ENCODE measurements around the gene UCK1. TPM values are rescaled to one million over a fixed set of nuclear protein-coding genes. Genes with fewer than 3 reads are reported as not detected.
"Not testable (repeated sequence)": the region's sequence is repeated elsewhere in the genome, so short reads cannot be mapped to it uniquely, and the experiment has no call there.

The UCK1 gene
- total RNA-seq, 3 donors from 2014 or later, result 21.1 to 23.3 (median 22.9) TPM

DNA sequence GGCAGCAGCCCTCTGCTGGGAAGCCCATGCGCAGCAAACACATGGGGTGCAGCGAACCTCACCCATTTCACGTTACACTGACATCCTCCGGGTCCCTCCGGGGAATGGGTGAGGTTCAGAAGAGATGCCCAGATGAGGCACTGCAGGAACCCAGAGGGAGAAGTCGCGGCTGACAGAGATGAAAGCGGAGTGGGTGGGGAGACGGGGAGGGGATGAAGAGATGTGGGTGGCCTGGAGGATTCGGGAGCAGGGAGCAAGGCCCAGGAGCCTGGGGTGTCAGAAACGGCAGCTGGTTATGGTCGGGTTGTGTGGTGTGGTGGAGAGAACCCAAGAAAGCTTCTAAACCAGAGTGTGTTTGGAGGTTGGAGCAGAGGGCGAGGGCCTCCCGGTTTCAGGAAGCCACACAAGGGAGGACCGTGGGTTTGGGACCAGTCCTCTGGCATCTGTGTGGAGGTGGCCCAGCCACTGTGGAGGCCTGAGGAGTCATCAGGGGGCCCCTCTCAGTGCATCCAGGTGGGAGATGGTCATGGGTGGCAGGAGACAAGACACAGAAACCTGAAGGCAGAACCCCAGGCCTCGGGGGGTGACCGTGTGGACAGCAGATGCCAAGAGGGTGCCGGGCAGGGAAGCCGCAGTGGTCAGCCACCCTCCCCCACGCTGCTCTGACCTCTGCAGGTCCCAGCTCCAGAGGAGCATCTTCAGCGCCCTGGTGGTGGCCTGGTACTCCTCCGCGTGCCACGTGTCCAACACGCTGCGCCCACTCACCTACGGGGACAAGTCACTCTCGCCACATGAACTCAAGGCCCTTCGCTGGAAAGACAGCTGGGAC lies 8.6 kb downstream of the UCK1 start:
- no peaks in the 10 kb centered on the region for H3K27me3 Mint-ChIP-seq (ENCODE audit: low read depth)

GRCh38 chr9:131521822-131522221 lies 9.2 kb downstream of the UCK1 start:
- ATAC-seq, result no peak
- Mint-ChIP-seq H3K36me3 (ENCODE audit: insufficient read depth) (peaks cover 36% of the 10 kb centered on the region), H3K4me1 (ENCODE audit: low read depth) (no peaks in the 10 kb centered on the region), H3K9me3 (no peaks in the 10 kb centered on the region), H3K4me3 (no peak overlapping the region), H3K27me3 (ENCODE audit: low read depth) (no peaks in the 10 kb centered on the region)
- no peak for DNase-seq

More for the DNA sequence above, 8.6 kb downstream of the UCK1 start:
- Mint-ChIP-seq H3K4me3 (no peak overlapping the region), H3K36me3 (ENCODE audit: insufficient read depth) (peaks cover 33% of the 10 kb centered on the region), H3K4me1 (ENCODE audit: low read depth) (no peaks in the 10 kb centered on the region), H3K9me3 (no peaks in the 10 kb centered on the region)
- ATAC-seq, result no peak
- DNase-seq, result no peak

DNA sequence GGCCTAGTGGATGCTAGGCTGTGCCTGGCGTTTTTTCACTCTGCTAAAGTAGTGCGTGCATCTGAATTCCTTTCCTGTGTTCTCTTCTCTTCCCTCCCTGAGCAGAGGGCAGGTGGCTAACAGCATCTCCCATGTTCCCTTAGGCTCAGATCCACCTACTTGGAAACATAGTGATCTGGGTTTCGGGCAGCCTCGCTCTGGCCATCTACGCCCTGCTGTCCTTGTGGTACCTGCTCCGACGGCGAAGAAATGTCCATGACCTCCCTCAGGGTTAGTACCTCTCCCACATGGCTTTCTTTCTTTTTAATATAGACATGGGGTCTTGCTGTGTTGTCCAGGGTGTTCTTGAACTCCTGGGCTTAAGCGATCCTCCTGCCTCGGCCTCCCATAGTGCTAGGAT lies 9.9 kb downstream of the UCK1 start:
- ATAC-seq, result no peak
- DNase-seq, result no peak
- H3K27me3 Mint-ChIP-seq (ENCODE audit: low read depth), result no peaks in the 10 kb centered on the region
- peaks cover 30% of the 10 kb centered on the region for H3K36me3 Mint-ChIP-seq (ENCODE audit: insufficient read depth)
- no peak overlapping the region for H3K4me3 Mint-ChIP-seq
- H3K4me1 Mint-ChIP-seq (ENCODE audit: low read depth), result no peaks in the 10 kb centered on the region
- H3K9me3 Mint-ChIP-seq, result no peaks in the 10 kb centered on the region

DNA sequence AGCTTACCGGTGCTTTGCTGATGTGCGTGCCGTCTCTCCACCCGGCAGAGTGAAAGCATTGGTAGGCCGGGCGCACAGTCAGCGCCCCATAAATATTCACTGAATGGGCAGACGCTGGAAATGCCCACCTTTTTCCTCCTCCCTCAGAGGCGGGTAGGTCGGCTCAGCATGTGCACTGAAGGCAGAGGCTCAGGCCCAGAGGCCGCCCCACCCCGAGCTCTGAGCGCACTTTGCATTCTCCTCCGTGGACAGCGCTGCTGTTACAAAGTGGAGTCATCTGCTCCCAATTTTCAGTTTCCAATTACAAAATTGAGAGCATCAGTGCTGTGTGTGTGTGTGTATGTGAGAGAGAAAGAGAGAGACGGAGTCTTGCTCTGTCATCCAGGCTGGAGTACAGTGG lies 10.6 kb downstream of the UCK1 start:
- no peaks in the 10 kb centered on the region for H3K4me1 Mint-ChIP-seq (ENCODE audit: low read depth)
- ATAC-seq, result no peak
- no peaks in the 10 kb centered on the region for H3K9me3 Mint-ChIP-seq
- no peak overlapping the region for H3K4me3 Mint-ChIP-seq
- H3K36me3 Mint-ChIP-seq (ENCODE audit: insufficient read depth), result peaks cover 25% of the 10 kb centered on the region
- no peak for DNase-seq
- H3K27me3 Mint-ChIP-seq (ENCODE audit: low read depth), result no peaks in the 10 kb centered on the region

GRCh38 chr9:131518553-131518952 lies 12.5 kb downstream of the UCK1 start:
- Mint-ChIP-seq H3K4me1 (ENCODE audit: low read depth) (no peaks in the 10 kb centered on the region), H3K9me3 (no peaks in the 10 kb centered on the region), H3K27me3 (ENCODE audit: low read depth) (no peaks in the 10 kb centered on the region), H3K4me3 (no peak overlapping the region), H3K36me3 (ENCODE audit: insufficient read depth) (peaks cover 21% of the 10 kb centered on the region)
- ATAC-seq, result no peak
- DNase-seq, result no peak

GRCh38 chr9:131517761-131518190 lies 13.3 kb downstream of the UCK1 start:
- H3K36me3 Mint-ChIP-seq (ENCODE audit: insufficient read depth), result peaks cover 21% of the 10 kb centered on the region
- H3K4me1 Mint-ChIP-seq (ENCODE audit: low read depth), result no peaks in the 10 kb centered on the region
- H3K4me3 Mint-ChIP-seq, result no peak overlapping the region
- no peaks in the 10 kb centered on the region for H3K27me3 Mint-ChIP-seq (ENCODE audit: low read depth)
- ATAC-seq (no peak), DNase-seq (no peak)
- H3K9me3 Mint-ChIP-seq, result no peaks in the 10 kb centered on the region

GRCh38 chr9:131516930-131517329 lies 14.1 kb downstream of the UCK1 start:
- Mint-ChIP-seq H3K4me3 (no peak overlapping the region), H3K27me3 (ENCODE audit: low read depth) (no peaks in the 10 kb centered on the region), H3K9me3 (no peaks in the 10 kb centered on the region), H3K36me3 (ENCODE audit: insufficient read depth) (peaks cover 21% of the 10 kb centered on the region), H3K4me1 (ENCODE audit: low read depth) (no peaks in the 10 kb centered on the region)
- no peak for DNase-seq
- ATAC-seq, result no peak

DNA sequence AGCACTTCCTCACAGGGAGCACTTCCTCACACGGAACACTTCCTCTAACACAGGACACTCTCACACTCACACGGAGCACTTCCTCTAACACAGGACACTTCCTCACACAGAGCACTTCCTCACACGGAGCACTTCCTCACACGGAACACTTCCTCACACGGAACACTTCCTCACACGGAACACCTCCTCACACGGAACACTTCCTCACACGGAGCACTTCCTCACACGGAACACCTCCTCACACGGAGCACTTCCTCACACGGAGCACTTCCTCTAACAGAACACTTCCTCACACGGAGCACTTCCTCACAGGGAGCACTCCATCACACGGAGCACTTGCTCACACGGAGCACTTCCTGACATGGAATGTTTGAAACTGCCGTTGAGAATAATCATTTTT lies 15.0 kb downstream of the UCK1 start:
- H3K27me3 Mint-ChIP-seq (ENCODE audit: low read depth), result no peaks in the 10 kb centered on the region
- no peak overlapping the region for H3K4me3 Mint-ChIP-seq
- H3K4me1 Mint-ChIP-seq (ENCODE audit: low read depth), result no peaks in the 10 kb centered on the region
- H3K9me3 Mint-ChIP-seq, result no peaks in the 10 kb centered on the region
- DNase-seq (no peak), ATAC-seq (no peak)
- H3K36me3 Mint-ChIP-seq (ENCODE audit: insufficient read depth), result peaks cover 20% of the 10 kb centered on the region

- H3K36me3 Mint-ChIP-seq (ENCODE audit: insufficient read depth), result peaks cover 23% of the 10 kb centered on the region
- DNase-seq; ATAC-seq; H3K9me3 Mint-ChIP-seq; H3K4me1 Mint-ChIP-seq (ENCODE audit: low read depth); H3K27me3 Mint-ChIP-seq (ENCODE audit: low read depth); H3K4me3 Mint-ChIP-seq: not testable (repeated sequence)
These were observed 15.5 kb downstream of the UCK1 start for GRCh38 chr9:131515559-131516031.

GRCh38 chr9:131513177-131513576 lies 17.9 kb downstream of the UCK1 start:
- Mint-ChIP-seq H3K36me3 (ENCODE audit: insufficient read depth) (peaks cover 23% of the 10 kb centered on the region), H3K4me3 (no peak overlapping the region), H3K27me3 (ENCODE audit: low read depth) (no peaks in the 10 kb centered on the region), H3K9me3 (no peaks in the 10 kb centered on the region), H3K4me1 (ENCODE audit: low read depth) (no peaks in the 10 kb centered on the region)
- ATAC-seq (no peak), DNase-seq (no peak)

DNA sequence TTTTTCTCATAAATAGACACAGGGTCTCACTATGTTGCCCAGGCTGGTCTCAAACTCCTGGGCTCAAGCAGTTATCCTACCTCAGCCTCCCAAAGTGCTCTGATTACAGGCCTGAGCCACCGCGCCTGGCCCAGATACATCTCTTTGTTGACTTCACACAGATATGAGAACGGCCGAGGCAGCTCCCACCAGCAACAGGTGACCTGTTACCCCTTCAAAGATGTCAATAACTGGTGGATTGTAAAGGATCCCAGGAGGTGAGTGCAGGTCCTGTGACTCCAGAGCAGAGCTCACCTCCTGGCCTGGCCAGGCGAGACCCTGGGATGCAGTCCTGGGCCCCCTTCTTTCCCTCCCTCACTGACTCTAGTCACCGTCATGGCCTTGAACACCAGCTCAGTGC lies 19.2 kb downstream of the UCK1 start:
- ATAC-seq (no peak), DNase-seq (no peak)
- H3K4me3 Mint-ChIP-seq, result no peak overlapping the region
- H3K27me3 Mint-ChIP-seq (ENCODE audit: low read depth), result no peaks in the 10 kb centered on the region
- H3K4me1 Mint-ChIP-seq (ENCODE audit: low read depth), result no peaks in the 10 kb centered on the region
- peaks cover 18% of the 10 kb centered on the region for H3K36me3 Mint-ChIP-seq (ENCODE audit: insufficient read depth)
- no peaks in the 10 kb centered on the region for H3K9me3 Mint-ChIP-seq

DNA sequence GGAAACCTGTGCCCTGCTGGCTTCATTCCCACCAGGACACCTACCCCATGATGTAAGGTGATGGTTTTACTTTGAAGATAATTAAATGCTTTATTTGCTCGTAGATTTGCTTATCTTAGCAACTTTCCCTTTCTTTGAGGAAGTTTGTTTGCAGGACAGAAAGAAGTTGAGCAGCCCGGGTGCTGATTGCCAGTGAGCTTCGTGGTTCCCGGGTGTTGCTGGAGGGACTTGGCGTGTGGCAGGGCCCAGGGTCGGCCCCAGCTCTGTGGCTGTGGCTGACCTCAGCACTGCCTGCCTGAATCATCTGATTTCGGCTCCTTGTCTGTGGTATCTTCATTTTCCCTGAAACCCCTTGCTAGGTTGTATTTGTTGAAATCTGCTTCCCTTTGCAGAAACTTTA lies 19.6 kb downstream of the UCK1 start:
- Mint-ChIP-seq H3K4me3 (no peak overlapping the region), H3K4me1 (ENCODE audit: low read depth) (no peaks in the 10 kb centered on the region)

DNA sequence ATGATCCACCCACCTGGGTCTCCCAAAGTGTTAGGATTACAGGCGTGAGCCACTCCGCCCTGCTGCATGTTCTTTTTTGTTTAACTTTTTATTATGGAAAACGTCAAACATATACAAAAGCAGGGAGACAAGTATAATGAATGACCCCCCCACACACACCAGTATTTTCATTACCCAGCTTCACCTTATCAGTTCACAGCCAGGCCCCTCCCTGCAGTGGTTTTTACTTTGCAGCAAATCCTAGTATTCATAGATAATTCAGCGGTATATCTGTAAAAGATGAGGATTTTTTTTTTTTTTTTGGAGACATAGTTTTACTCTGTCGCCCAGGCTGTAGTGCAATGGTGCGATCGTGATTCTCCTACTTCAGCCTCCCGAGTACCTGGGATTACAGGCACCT lies 26.1 kb downstream of the UCK1 start:
- ATAC-seq (no peak), DNase-seq (no peak)
- H3K9me3 Mint-ChIP-seq, result no peaks in the 10 kb centered on the region
- H3K4me1 Mint-ChIP-seq (ENCODE audit: low read depth), result peaks cover 39% of the 10 kb centered on the region
- H3K4me3 Mint-ChIP-seq, result no peak overlapping the region
- peaks cover 12% of the 10 kb centered on the region for H3K36me3 Mint-ChIP-seq (ENCODE audit: insufficient read depth)
- H3K27me3 Mint-ChIP-seq (ENCODE audit: low read depth), result no peaks in the 10 kb centered on the region

More for the DNA sequence above, 19.6 kb downstream of the UCK1 start:
- Mint-ChIP-seq H3K9me3 (no peaks in the 10 kb centered on the region), H3K27me3 (ENCODE audit: low read depth) (no peaks in the 10 kb centered on the region), H3K36me3 (ENCODE audit: insufficient read depth) (peaks cover 19% of the 10 kb centered on the region)
- ATAC-seq (no peak), DNase-seq (no peak)

GRCh38 chr9:131503626-131504465 lies 27.2 kb downstream of the UCK1 start:
- H3K9me3 Mint-ChIP-seq, result no peaks in the 10 kb centered on the region
- DNase-seq (peak; percentile 54), ATAC-seq (peak; percentile 66 to 72)
- peaks cover 13% of the 10 kb centered on the region for H3K36me3 Mint-ChIP-seq (ENCODE audit: insufficient read depth)
- peak overlapping the region; percentile 94 for H3K4me3 Mint-ChIP-seq
- H3K4me1 Mint-ChIP-seq (ENCODE audit: low read depth), result peaks cover 51% of the 10 kb centered on the region
- no peaks in the 10 kb centered on the region for H3K27me3 Mint-ChIP-seq (ENCODE audit: low read depth)
